HG02884 (cell line): Measurements from ENCODE around the gene MOB3A.
"Not testable (repeated sequence)": the region's sequence is repeated elsewhere in the genome, so short reads cannot be mapped to it uniquely, and the experiment has no call there.

Experiments used
- ATAC-seq: cut with Tn5 transposase; IDR thresholded peaks from one replicate; pipeline ENCODE4 v1.9.1; 2021; ENCODE audit warnings: mild to moderate bottlenecking, moderate library complexity; ENCODE audit not compliant: unreplicated experiment

MOB3A gene

DNA sequence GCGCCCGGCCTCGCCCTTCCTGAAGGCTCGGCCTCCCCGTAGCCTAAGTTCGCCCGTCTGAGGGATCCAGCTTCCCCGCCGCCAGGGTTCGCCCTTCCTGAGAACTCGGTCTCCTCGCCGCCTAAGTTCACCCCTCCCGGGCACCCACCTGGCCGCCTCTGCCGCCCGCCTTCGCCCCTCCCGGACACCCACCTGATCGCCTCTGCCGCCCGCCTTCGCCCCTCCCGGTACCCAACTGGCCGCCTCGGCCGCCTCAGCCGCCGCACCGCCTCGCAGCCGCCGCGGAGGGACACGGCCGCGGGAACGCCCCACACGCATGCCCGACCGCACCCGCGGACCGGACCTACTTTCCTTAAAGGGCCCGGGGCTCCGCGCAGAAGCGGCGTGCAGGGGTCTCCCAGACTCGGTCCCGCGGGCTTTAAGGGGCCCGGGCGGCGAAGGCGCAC is at the start of gene MOB3A:
TSS of gene MOB3A (minus strand) at position 293 of the 446 bp plus-strand sequence. CDS start 17,766 bp downstream, outside the sequence.
- peak; percentile 21 for ATAC-seq

DNA sequence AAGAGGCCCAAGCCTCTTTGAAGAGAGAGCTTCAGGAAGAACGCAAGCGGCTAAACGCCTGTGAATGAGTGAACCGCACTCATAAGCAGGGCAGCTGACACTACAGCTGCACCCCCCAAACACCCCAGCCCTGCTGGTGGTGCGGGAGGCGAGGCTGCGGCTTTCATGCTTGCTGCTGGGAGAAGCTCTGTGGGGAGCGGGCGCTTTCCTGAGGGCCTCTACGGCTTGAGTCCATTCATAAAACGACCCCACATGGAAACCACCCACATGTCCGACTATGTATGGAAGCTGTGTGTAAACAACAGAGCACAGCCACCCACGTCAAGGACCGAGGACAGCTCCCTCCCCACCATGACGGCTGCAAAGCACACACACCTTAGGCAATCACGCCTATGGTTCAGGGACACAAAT is 49.7 kb upstream of the MOB3A start:
- ATAC-seq: no peak

DNA sequence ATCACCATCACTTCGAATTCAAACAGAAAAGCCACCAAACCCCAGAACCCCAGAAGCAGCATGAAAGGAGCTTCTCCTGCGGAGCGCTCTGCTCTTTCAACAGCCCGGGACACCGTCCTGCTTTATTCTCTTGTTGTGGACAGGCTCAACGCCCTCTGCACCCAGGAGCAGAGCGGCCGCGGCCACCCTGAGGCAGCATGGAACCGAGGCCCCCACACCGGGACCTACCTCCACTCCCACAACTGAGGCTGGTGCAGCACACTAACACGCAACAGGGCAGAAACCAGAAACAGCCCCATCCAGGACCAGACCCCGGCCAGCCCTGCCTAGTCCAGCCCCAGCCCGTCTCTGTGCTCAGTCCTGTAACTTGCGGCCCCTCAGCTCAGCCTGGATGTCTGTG is 48.1 kb upstream of the MOB3A start:
- no peak for ATAC-seq

DNA sequence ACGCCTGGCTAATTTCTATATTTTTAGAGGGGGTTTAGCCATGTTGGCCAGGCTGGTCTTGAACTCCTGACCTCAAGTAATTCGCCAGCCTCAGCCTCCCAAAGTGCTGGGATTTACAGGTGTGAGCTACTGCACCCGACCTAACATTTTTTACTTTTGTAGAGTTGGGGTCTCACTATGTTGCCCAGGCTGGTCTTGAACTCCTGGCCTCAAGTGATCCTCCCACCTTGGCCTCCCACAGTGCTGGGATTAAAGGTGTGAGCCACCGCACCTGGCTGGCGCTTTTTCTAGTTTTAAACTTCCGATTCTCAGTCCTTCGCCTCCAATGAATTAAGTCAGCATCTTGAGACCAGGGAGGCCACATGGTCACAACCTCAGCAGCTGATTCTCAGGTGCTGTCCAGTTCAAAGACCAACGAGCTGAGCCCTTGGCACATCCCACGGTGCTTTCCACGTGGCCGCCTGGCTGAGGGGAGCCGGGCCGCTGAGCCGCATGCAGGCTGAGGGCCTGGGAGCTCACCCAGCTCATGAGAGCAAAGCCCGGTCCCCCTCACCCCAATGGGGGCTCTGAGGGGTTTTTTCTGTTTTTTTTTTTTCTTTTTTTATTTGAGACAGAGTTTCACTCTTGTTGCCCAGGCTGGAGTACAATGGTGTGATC is 46.2 kb upstream of the MOB3A start:
- no peak for ATAC-seq

DNA sequence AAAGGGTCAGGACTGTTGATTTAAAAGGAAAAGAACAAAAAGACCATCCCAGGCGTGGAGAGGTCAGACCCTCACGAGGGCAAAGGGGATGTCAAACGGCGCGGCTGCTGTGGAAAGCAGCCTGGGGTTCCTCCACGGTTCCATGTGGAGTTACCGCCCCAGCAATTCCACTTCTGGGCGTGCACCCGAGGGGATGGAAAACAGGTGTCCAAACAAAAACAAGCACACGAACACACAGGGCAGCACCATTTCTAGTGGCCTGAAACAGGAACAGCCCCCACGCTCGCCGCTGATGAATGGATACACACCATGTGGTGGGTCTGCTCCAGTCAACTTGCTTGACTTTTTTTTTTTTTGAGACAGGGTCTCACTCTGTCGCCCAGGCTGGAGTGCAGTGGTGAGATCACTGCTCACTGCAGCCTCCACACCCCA is 44.0 kb upstream of the MOB3A start:
- no peak for ATAC-seq

DNA sequence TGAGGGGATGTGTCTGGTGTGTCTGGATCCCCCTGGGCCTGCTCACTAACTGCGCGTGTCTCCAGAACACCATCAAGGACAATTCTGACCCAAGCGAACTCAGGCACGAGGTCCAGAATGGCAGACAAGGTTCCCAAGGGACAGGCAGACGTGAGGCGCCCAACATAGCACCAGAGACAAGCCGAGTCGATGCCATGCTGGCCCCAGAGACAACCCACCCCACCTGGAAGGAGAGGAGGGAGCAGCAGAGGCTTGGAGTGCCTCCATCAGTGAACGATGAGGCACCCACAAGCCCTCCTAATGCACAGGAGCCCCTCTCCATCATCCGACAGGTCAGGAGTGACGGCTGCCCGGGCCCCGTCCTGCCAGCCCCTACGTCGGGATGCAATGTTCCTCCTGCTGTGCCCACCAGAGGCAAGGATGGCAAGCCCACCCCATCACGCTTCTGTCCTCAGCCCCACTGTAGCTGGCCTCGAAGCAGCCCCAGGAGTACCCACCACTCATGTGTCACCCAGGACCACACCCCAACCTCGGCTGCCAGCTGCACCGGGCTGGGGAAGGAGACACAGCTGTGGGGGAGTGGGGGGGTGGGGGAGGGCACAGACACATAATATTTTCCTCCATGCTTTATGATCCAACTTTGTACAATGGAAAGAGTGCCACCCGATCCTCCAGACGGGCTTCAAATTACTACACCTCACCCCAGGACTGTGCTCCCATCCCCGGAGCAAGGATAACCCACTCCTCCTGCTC is 43.4 kb upstream of the MOB3A start:
- no peak for ATAC-seq

DNA sequence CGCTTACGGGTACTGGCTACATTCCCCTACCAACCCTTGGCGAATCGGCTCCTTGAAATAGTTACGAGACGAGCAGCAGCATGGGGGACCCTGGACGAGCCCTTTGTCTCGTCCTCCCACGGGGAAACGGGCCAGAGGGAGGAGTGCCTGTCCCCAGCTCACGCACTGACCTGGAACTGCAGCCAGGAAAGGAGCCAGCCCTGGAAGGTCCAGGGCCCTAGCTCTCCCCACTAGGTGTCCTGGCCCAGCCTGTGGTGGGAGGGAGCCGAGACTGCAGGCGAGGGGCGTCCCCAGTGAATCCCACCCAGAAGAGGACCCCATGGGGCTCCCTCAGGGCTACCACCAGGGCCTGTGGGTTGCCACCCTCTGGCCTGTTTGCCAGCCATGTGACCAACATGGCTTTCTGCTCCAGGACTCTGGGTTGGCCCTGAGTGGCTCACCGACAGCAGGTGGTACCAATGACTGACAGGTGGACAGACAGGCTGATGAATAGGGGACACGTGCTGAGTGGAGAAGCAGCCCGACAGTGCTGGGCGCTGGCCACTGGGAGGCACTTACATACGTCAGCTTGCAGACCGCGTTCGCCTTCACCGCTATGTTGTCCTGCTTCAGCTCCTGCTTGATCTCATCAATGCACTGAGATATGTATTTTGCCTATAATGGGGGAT is 42.1 kb upstream of the MOB3A start:
- ATAC-seq: no peak

DNA sequence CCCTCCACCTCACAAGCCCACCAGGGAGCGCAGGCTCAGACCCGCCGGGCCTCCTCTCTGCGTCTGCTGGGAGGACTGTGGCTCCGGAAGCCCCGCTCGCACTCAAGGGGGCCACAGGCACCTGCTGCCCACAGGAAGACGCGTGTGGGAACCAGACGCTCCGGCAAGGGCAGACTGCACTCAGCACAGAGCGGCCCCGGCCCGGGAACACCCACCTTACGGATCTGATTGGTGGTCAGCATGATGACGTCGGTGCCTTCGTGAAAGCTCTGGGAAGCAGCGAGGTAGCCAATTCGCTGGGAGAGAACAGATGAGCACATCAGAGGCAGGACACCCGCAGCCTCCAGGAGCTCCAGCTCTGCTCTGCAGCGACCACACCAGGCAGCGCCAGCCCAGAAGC is 40.7 kb upstream of the MOB3A start:
- ATAC-seq: no peak

DNA sequence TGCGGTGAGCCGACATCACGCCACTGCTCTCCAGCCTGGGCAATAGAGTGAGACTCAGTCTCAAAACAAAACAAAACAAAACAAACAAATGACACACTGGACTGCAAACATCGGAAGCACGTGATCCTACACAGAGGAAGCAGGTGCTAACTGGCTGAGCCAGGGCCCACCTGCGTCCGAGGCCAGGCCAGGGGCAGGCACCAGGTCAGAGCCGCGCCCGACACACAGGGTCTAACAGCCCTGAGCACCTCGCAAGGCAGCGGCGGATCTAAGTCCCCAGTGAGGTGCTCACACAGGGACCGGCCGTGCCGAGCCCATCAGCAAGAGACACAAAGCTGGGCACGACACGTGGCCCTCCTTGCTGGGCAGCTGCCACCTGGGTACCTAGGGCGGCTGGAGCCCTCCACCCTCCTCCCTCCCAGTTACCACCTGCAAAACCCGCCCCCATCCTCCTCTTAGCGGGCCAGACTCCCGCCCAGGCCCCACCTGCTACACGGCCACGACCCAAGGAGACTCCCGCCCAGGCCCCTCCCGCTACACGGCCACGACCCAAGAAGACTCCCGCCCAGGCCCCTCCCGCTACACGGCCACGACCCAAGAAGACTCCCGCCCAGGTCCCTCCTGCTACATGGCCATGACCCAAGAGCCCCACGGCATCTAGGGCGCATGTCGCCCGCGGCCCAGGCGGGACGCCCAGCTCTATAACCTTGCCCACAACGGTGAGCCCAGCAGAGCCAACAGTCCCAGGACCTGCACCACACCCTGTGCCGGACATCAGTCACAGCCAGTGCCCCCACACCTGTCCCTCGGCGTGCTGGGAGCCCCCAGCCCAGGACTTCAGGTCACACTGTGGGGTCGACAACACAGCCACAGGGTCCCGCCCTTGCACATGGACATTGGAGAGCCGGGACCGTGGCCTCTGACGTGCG is 39.6 kb upstream of the MOB3A start:
- ATAC-seq: no peak

DNA sequence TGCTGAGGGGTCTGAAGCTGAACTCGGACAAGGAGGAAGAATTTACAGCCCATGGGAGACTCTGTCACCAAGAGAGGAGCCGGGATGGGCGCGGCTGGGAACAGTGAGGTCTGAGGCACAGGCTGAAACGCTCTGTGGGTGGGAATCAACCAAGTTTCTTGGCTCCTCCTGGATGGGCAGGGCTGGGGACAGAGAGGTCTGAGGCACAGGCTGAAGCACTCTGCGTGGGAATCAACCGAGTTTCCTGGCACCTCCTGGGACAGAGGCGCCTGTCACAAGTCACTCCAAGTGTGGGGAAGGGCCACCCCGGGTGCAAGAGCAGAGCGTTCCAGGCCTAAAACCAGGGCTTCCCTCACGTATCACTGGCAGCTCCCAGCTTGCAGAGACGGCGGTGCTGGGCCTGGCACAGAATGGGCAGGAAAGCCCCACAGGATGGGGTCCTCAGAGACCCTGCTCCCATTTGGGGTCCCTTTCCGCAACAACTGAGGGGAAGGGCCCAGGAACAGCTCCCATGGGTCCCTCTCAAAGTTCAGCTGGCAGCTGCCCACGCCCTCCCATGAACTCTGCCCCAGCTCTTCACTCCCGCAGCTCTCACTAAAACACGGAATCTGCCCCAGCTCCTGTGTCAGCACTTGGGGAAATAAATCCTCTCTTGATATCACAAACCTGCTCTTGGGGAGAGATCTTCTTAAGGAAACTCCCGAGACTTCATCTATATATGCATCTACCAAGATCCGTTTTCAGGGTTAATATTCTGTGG is 36.8 kb upstream of the MOB3A start:
- ATAC-seq: no peak

DNA sequence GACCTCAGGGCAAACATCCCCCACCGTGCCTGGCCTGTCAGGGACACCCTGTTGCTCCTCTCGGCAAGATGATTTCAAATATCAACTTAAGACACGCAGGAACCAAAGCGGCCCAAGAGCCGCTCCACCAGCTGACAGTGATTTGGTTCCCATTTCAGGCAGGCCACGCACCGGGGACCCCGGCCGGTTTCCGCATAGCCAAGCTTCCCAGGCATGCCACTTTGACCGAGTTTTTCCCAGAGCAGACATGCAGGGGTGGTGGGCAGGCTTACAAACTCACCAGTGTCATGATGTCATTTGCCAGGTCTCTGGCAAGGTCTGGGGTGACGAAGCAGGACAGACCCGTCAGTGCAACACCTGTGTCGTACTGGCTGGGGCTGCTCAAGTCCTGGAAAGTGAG is 36.1 kb upstream of the MOB3A start:
- ATAC-seq: no peak

DNA sequence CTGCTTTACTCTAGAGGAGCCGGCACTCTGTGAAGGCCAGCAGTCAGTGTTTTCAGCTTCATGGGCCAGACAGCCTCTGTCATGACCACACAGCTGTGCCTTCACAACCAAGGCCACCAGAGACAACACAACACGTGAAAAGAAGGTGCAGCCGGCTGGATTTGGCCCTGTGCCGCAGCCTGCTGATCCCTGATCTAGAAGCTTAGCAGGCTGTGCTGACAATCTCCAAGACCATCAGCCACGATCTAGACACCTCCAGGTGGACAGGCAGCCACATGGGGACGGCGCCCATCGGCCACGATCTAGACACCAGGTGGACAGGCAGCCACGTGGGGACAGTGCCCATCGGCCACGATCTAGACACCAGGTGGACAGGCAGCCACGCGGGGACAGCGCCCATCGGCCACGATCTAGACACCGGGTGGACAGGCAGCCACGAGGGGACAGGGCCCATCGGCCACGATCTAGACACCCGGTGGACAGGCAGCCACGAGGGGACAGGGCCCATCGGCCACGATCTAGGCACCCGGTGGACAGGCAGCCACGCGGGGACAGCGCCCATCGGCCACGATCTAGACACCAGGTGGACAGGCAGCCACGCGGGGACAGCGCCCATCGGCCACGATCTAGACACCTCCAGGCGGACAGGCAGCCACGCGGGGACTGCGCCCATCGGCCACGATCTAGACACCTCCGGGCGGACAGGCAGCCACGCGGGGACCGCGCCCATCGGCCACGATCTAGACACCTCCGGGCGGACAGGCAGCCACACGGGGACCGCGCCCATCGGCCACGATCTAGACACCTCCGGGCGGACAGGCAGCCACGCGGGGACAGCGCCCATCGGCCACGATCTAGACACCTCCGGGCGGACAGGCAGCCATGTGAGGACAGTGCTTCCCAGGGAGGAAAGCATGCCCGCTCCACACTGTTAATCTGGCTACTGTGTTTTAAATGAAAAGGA is 35.2 kb upstream of the MOB3A start:
- not testable (repeated sequence) for ATAC-seq

DNA sequence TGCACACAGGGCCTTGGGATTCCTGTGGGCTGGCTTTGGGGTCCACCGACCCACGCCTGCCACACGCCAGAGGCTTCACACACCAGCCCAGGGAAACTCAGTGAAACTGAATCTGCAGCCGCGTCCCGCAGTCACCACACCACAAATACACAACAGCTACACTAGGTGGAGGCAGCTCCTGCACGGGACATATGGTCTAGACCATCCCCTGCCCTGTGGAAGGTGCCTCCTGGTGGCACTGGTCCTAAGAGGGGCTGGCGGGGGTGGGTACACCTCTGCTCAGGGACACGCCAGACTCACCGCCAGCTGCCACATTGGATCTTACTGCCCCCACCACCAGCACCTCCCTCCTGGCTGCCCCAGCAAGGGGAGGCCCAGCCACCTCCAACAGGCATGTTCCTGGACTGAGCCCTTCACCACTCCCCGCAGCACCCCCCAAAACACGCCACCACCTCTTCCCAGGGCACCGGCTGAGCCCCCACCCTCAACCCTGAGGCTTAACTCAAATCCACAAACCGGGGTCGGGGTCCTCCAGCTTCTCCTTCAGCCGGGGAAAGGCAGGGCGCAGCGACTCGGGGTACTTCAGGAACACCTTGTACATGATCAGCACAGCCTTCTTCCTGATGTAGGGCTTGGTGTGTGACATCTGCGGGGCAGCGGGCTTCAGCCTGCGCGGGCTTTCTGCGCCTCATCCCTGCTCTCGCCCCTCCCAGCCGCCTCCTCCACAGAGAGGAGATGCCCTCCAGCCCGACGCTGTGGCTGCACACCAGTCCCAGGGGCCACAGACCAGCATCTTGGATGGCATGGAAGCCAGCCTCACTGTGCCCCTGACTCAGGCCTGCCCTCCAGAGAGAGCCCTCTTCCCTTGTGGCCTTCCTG is 34.0 kb upstream of the MOB3A start:
- ATAC-seq: no peak

DNA sequence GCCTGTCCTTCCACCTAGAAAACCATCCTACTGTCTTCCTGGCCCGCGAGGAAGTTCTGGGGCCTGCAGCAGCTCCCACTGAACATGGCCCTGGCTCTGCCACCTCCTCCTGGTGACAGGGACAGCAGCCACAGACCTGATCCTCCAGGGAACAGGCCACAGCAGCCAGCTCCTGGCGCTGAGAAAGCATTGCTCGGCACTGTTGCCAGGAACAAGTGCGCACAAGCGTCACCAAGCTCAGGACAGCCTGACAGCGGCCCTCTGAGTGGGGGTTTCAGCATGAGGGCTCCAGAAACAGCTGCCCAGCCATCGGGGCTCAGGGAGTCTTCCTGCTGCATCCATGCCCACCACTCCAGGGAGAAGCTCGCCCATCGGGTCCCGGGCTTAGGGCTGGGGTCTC is 33.4 kb upstream of the MOB3A start:
- no peak for ATAC-seq

DNA sequence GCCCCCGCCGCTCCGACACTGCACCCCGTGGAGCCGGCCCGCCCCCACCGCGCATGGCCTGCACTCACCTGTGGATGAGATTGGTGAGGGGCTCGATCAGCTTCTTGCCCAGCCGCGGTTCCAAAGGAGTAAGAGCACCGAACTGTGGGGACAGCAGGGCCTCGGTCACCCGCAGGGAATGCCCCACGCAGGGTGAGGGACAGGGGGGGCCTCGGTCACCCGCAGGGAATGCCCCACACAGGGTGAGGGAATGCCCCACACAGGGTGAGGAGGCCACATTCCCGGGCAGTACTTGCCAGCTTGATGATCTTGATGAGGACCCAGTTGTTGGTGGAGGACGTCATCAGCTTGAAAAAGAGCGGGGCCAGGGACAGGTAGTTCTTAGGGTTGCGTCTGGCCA is 32.9 kb upstream of the MOB3A start:
- no peak for ATAC-seq

DNA sequence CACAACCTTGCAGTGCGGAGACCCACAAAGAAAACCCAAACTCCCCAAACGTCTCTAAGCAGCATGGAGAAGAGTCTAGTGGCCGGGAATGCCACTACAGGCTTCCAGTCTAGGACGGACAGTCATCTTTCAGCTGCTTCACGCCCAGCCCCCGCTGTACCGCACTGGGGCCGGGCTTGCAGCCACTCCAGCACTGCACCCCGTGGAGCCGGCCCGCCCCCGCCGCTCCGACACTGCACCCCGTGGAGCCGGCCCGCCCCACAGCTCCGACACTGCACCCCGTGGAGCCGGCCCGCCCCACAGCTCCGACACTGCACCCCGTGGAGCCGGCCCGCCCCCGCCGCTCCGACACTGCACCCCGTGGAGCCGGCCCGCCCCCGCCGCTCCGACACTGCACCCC is 32.1 kb upstream of the MOB3A start:
- not testable (repeated sequence) for ATAC-seq

DNA sequence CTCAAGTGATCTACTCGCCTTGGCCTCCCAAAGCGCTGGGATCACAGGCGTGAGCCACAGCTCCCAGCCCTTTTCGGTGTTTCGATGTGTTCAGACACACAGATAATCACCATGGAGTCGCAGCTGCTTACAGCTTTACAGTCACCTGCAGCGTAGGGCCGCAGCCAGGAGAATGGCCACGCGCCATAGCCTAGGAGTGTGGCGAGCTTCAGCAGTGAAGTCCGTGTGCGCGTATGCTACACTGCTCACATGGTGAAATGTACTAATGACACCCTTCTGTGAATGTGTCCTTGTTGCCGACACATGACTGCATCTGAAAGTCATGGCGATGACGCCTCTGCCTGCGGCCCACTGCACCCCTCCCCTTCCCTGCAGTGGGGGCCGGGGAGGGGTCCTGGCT is 31.6 kb upstream of the MOB3A start:
- ATAC-seq: no peak
